ENCODE data around the gene NPTXR.

The NPTXR gene

GRCh38 chr22:38844315-38845003 is 631 bp upstream of the NPTXR start:
- no peak overlapping the region for H3K4me3 ChIP-seq (replicated peaks; ENCODE audit: low read depth, low read length)

DNA sequence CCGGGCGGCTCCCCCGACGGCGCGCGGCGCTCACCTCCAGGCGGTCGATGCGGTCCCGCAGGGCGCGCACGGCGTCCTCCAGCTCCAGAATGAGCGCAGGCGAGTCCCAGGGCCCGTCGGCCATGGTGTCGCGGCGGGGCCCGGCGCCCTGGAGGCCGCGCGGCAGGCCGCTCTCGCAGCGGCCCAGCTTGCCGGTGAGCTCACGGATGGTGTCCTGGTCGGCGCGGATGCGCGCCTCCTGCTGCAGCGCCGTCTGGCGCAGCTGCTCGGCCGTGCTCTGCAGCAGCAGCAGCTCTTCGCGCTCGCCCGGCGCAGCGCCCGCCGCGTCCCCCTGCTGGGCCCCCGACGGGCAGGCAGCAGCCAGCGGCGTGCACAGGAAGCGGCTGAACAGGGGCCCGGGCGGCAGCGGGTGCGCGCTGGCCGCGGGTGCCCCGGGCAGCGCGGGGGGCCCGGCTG is 599 bp downstream of the NPTXR start:
- peak overlapping the region; percentile 31 for H3K4me3 ChIP-seq (replicated peaks; ENCODE audit: low read depth, low read length)
- TF ChIP-seq, protein P1, sequence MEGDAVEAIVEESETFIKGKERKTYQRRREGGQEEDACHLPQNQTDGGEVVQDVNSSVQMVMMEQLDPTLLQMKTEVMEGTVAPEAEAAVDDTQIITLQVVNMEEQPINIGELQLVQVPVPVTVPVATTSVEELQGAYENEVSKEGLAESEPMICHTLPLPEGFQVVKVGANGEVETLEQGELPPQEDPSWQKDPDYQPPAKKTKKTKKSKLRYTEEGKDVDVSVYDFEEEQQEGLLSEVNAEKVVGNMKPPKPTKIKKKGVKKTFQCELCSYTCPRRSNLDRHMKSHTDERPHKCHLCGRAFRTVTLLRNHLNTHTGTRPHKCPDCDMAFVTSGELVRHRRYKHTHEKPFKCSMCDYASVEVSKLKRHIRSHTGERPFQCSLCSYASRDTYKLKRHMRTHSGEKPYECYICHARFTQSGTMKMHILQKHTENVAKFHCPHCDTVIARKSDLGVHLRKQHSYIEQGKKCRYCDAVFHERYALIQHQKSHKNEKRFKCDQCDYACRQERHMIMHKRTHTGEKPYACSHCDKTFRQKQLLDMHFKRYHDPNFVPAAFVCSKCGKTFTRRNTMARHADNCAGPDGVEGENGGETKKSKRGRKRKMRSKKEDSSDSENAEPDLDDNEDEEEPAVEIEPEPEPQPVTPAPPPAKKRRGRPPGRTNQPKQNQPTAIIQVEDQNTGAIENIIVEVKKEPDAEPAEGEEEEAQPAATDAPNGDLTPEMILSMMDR (IDR thresholded peaks at IDR 0.05; ENCODE audit: low read length, missing control alignments): peak; percentile 23
- DNase-seq (ENCODE audit: low read depth): peak; percentile 81

More at GRCh38 chr22:38844315-38845003, 631 bp upstream of the NPTXR start:
- no peak for DNase-seq (ENCODE audit: low read depth)
- TF ChIP-seq, protein P1 (IDR thresholded peaks at IDR 0.05; ENCODE audit: low read length, missing control alignments): no peak

GRCh38 chr22:38842512-38843200 is 1.2 kb downstream of the NPTXR start:
- H3K4me3 ChIP-seq (replicated peaks; ENCODE audit: low read depth, low read length): peak overlapping the region; percentile 31
- no peak for DNase-seq (ENCODE audit: low read depth)
- TF ChIP-seq, protein P1 (IDR thresholded peaks at IDR 0.05; ENCODE audit: low read length, missing control alignments): no peak

DNA sequence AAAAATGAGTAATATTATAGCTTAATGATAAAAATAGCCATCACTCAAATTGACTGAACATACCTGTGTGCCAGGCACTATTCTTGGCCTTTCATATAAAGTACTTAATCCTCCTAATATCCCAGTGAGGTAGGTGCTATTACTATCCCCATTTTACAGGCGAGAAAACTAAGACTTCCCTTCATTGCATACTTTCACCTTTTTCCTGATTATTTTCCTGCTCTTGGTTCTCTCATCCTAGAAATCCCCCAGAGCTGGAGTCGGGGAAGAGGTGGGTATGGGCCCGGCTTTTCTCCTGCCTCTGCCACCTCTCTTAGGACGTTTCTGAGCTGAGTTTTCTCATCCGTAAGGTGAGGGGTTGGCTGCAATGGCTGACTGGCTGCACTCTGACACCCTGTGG is 2.2 kb downstream of the NPTXR start:
- TF ChIP-seq, protein P1 (IDR thresholded peaks at IDR 0.05; ENCODE audit: low read length, missing control alignments): no peak

DNA sequence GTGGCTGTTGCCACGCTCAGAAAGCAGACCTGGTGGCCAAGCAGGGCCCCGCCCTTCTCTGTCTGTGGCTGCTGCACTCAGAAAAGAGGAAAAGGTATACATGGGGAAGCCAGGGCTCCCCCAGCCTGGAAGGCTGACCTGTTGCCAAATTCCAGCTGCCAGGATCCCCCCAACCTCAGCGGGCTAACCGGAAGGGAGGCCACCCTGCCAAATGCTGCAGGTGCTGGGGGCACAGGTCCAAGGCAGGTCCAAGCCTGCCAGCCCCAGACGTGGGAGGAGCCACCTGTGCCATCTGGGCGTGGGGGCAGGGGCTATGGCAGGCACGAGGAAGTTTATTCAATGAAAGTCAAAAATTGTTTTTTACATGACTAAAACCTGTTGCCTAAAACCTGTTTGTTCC is 2.6 kb downstream of the NPTXR start:
- H3K4me3 ChIP-seq (replicated peaks; ENCODE audit: low read depth, low read length): no peak overlapping the region
- TF ChIP-seq, protein P1 (IDR thresholded peaks at IDR 0.05; ENCODE audit: low read length, missing control alignments): no peak

More for the DNA sequence above, 2.2 kb downstream of the NPTXR start:
- DNase-seq (ENCODE audit: low read depth): no peak
- H3K4me3 ChIP-seq (replicated peaks; ENCODE audit: low read depth, low read length): no peak overlapping the region

GRCh38 chr22:38840129-38840528 is 3.7 kb downstream of the NPTXR start:
- TF ChIP-seq, protein P1 (IDR thresholded peaks at IDR 0.05; ENCODE audit: low read length, missing control alignments): no peak
- no peak for DNase-seq (ENCODE audit: low read depth)

More for the DNA sequence above, 2.6 kb downstream of the NPTXR start:
- no peak for DNase-seq (ENCODE audit: low read depth)

More at GRCh38 chr22:38840129-38840528, 3.7 kb downstream of the NPTXR start:
- H3K4me3 ChIP-seq (replicated peaks; ENCODE audit: low read depth, low read length): no peak overlapping the region
